Mucosa of descending colon (tissue), 3 donors: Measurements from ENCODE around the gene WDR70. TPM values are rescaled to one million over a fixed set of nuclear protein-coding genes. Genes with fewer than 3 reads are reported as not detected.
"Not testable (repeated sequence)": the region's sequence is repeated elsewhere in the genome, so short reads cannot be mapped to it uniquely, and the experiment has no call there.

Experiments
- ATAC-seq: fragments of 200-7000 bp; cut with Tn5 transposase; one replicate; pipeline ENCODE4 v1.9.1; 2020; ENCODE audit warnings: mild to moderate bottlenecking, moderate library complexity
- DNase-seq, 3 donors: peaks; one replicate each; pipeline ENCODE4 v3.0.0-alpha.2; 2020
- H3K36me3 ChIP-seq: fragments of 200-600 bp; one replicate; pipeline ENCODE4 v1.8.0; 2021; ENCODE audit warnings: low read depth, mild to moderate bottlenecking
- H3K4me1 ChIP-seq: fragments of 200-600 bp; one replicate; pipeline ENCODE4 v1.8.0; 2021; ENCODE audit warnings: low read depth, mild to moderate bottlenecking
- H3K4me3 ChIP-seq: fragments of 200-600 bp; one replicate; pipeline ENCODE4 v1.8.0; 2021; ENCODE audit warnings: mild to moderate bottlenecking
- H3K9me3 ChIP-seq: fragments of 200-600 bp; one replicate; pipeline ENCODE4 v1.8.0; 2021; ENCODE audit warnings: mild to moderate bottlenecking
- intact Hi-C, 2 donors: fragments of 100-400 bp; cut with DNase I in 1 of 2; cut with micrococcal nuclease in 1 of 2; formaldehyde crosslinking; loops; one replicate each; pipeline versions ENCODE4 v1.11.0 to v1.11.1; 2022; cut with DNase I, micrococcal nuclease
- total RNA-seq, 3 donors: library from RNA; stranded (reverse); fragmentation: NEBNext Ultra II Directional in 2 of 3; extraction: Animal tissue kit (Norgen Biotek cat#: 25700) in 2 of 3; gene quantifications; one replicate each; pipeline versions ENCODE4 v1.2.1 to v1.2.4, GENCODE V29; 2021 to 2023
- TF ChIP-seq, protein P1 (sequence below): fragments of 200-600 bp; IDR thresholded peaks from one replicate; pipeline ENCODE4 v1.8.0; 2022; ENCODE audit warnings: antibody characterized with exemption, mild to moderate bottlenecking
- donor health status: DM: no; HTN: no; CAD: no; lungs with moderate emphysema.
- donor health status: DM: no; HTN: no; CAD: no.
- donor health status: DM: no; HTN: yes; CAD: no.

Gene WDR70
- total RNA-seq, 3 donors from 2014 or later: 19.5 to 42.5 (median 38.0) TPM

DNA sequence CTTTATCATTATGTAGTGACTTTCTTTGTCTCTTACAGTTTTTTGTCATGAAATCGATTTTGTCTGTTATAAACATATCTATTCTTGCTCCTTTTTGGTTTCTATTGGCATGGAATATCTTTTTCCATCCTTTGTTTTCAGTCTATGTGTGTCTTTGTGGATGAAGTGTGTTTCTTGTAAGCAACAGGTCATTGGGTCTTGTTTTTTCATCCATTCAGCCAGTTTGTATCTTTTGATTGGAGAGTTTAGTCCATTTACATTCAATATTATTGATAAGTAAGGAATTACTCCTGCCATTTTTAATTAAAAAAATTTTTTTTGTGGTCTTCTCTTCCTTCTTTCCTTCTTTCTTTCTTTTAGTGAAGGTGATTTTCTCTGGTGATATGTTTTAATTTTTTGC lies 266.6 kb downstream of the WDR70 start:
- intact Hi-C loops: no loop called here
- no peaks in the 10 kb centered on the region for H3K9me3 ChIP-seq
- H3K36me3 ChIP-seq: no peaks in the 10 kb centered on the region
- DNase-seq (no peak), ATAC-seq (no peak)
- TF ChIP-seq, protein P1, sequence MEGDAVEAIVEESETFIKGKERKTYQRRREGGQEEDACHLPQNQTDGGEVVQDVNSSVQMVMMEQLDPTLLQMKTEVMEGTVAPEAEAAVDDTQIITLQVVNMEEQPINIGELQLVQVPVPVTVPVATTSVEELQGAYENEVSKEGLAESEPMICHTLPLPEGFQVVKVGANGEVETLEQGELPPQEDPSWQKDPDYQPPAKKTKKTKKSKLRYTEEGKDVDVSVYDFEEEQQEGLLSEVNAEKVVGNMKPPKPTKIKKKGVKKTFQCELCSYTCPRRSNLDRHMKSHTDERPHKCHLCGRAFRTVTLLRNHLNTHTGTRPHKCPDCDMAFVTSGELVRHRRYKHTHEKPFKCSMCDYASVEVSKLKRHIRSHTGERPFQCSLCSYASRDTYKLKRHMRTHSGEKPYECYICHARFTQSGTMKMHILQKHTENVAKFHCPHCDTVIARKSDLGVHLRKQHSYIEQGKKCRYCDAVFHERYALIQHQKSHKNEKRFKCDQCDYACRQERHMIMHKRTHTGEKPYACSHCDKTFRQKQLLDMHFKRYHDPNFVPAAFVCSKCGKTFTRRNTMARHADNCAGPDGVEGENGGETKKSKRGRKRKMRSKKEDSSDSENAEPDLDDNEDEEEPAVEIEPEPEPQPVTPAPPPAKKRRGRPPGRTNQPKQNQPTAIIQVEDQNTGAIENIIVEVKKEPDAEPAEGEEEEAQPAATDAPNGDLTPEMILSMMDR: no peak
- H3K4me3 ChIP-seq: no peak overlapping the region
- no peaks in the 10 kb centered on the region for H3K4me1 ChIP-seq

DNA sequence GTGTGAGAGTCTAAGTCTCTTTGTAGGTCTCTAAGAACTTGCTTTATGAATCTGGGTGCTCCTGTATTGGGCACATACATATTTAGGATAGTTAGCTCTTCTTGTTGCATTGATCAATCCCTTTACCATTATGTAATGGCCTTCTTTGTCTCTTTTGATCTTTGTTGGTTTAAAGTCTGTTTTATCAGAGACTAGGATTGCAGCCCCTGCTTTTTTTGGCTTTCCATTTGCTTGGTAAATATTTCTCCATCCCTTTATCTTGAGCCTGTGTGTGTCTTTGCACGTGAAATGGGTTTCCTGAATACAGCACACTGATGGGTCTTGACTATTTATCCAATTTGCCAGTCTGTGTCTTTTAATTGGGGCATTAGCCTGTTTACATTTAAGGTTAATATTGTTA lies 275.4 kb downstream of the WDR70 start:
- H3K9me3 ChIP-seq, intact Hi-C loops, H3K4me1 ChIP-seq, ATAC-seq, H3K36me3 ChIP-seq, H3K4me3 ChIP-seq, DNase-seq: not testable (repeated sequence)

DNA sequence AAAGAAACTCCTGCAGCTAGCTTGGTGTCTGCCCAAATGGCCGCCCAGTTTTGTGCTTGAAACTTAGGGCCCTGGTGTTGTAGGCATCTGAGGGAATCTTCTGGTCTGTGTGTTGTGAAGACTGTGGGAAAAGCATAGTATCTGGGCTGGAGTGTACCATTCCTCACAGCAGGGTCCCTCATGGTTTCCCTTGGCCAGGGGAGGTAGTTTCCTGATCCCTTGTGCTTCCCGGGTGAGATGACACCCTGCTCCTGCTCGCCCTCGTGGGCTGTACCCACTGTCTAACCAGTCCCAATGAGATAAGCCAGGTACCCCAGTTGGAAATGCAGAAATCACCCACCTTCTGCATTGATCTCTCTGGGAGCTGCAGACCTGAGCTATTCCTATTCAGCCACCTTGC lies 277.9 kb downstream of the WDR70 start:
- DNase-seq (no peak), ATAC-seq (no peak)
- Histone ChIP-seq H3K36me3 (no peaks in the 10 kb centered on the region), H3K4me3 (no peak overlapping the region), H3K4me1 (no peaks in the 10 kb centered on the region), H3K9me3 (peaks cover 3% of the 10 kb centered on the region)
- intact Hi-C loops: no loop called here
- TF ChIP-seq, protein P1: no peak

DNA sequence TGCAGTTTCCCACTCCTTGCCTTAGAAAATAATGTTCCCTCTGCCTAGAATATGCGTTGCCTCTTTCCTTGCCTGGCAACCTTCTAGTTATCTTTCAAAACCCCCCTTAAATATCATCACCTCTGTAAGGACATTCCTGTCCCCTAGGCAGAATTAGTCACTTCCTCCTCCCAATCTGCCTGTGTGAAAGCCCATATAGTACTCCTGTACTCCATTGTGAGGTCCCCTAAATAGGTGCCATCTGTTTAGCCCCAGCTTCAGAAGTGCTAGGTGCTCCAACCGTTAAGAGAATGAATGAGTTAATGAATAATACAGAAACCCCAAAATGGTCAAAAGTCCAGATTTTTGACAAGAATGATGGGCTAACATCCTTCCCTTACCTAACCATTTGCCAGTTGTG lies 279.3 kb downstream of the WDR70 start:
- Histone ChIP-seq H3K4me3 (no peak overlapping the region), H3K36me3 (no peaks in the 10 kb centered on the region), H3K9me3 (peaks cover 3% of the 10 kb centered on the region), H3K4me1 (no peaks in the 10 kb centered on the region)
- TF ChIP-seq, protein P1: no peak
- intact Hi-C loops: no loop called here
- no peak for ATAC-seq
- DNase-seq: no peak

DNA sequence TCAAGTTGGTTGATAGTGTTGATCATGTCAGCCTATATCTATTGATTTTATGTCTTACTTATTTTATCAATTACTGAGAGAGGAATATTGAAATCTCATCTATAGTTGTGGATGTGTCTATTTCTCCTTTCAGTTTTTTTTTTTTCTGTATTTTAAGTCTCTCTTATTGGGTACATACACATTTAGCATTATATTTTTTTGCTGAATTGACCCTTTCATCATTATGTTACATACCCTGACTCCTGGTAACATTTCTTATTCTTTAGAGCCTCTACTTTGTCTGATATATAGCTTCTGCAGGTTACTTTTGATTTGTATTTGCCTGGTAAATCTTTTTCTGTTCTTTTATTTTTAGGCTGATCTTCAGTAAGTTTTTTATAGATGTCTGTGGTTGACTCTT lies 281.2 kb downstream of the WDR70 start:
- ATAC-seq: no peak
- TF ChIP-seq, protein P1: no peak
- intact Hi-C loops: no loop called here

DNA sequence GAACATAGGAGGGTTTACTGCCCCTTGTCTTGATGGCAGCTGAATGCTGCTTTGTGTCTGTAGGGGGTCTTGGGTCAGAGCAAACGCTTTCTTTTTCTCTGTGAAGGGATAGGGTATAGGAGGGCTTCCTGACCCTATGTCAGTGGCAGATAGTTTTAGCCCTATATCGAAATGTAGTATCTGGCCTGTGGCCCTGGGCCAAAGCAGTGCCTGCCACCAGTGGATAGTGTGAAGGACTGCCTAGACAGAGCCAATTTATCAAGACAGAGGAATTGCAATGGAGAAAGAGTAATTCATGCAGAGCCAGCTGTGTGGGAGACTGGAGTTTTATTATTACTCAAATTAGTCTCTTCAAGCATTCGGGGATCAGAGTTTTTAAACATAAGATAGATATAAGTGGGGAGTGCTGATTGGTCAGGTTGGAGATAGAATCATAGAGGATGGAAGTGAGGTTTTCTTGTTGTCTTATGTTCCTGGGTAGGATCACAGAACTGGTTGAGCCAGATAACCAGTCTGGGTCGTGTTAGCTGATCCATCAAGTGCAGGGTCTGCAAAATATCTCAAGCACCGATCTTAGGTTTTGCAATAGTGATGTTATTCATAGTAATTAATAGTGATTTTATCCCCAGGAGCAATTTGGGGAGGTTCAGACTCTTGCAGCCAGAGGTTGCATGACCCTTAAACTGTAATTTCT lies 282.3 kb downstream of the WDR70 start:
- intact Hi-C loops: no loop called here
- ATAC-seq: no peak
- DNase-seq: no peak
- Histone ChIP-seq H3K9me3 (no peaks in the 10 kb centered on the region), H3K4me3 (no peak overlapping the region), H3K4me1 (no peaks in the 10 kb centered on the region), H3K36me3 (no peaks in the 10 kb centered on the region)
- TF ChIP-seq, protein P1: no peak

More for the DNA sequence above, 281.2 kb downstream of the WDR70 start:
- no peak for DNase-seq
- H3K36me3 ChIP-seq: no peaks in the 10 kb centered on the region
- H3K4me1 ChIP-seq: no peaks in the 10 kb centered on the region
- H3K9me3 ChIP-seq: no peaks in the 10 kb centered on the region
- H3K4me3 ChIP-seq: no peak overlapping the region
